SK-N-SH treated with all-trans-retinoic acid at 6 μM for 48 hours (cell line): ENCODE data around the gene CHRNG.

Experiments
- ATAC-seq: fragments of 200-7000 bp; cut with Tn5 transposase; 3 replicates; pipeline ENCODE4 v1.9.1; 2020; ENCODE audit warnings: mild to moderate bottlenecking, moderate library complexity
- ARNTL ChIP-seq: fragments of 450-650 bp; formaldehyde crosslinking; IDR thresholded peaks from 2 replicates; pipeline ENCODE4 v1.5.0; 2020; ENCODE audit warnings: low read depth, mild to moderate bottlenecking, moderate library complexity, borderline replicate concordance
- BACH2 ChIP-seq: fragments of 250-450 bp; sonication (Bioruptor Pico); IDR thresholded peaks from 2 replicates; pipeline ENCODE4 v1.9.0; 2021; ENCODE audit warnings: mild to moderate bottlenecking, borderline replicate concordance
- CREB5 ChIP-seq: fragments of 250-450 bp; sonication (Bioruptor Pico); IDR thresholded peaks from 2 replicates; pipeline ENCODE4 v1.5.1; 2020; ENCODE audit warnings: low read depth, mild to moderate bottlenecking, moderate library complexity
- CSDC2 ChIP-seq: fragments of 250-450 bp; sonication (Bioruptor Pico); IDR thresholded peaks from 2 replicates; pipeline ENCODE4 v1.5.0; 2020; ENCODE audit warnings: mild to moderate bottlenecking, moderate library complexity
- CSRNP3 ChIP-seq: fragments of 250-450 bp; sonication (Bioruptor Pico); IDR thresholded peaks from 2 replicates; pipeline ENCODE4 v1.5.1; 2021; ENCODE audit warnings: mild to moderate bottlenecking, moderate library complexity
- ESRRG ChIP-seq: fragments of 250-450 bp; sonication (Bioruptor Pico); IDR thresholded peaks from 2 replicates; pipeline ENCODE4 v1.6.1; 2021; ENCODE audit warnings: mild to moderate bottlenecking
- GLIS3 ChIP-seq: fragments of 250-450 bp; sonication (Bioruptor Pico); IDR thresholded peaks from 2 replicates; pipeline ENCODE4 v1.5.0; 2020; ENCODE audit warnings: mild to moderate bottlenecking, moderate library complexity
- ISL1 ChIP-seq: fragments of 250-450 bp; sonication (Bioruptor Pico); IDR thresholded peaks from 2 replicates; pipeline ENCODE4 v2.1.2; 2022; ENCODE audit warnings: mild to moderate bottlenecking, moderate library complexity
- OSR1 ChIP-seq: fragments of 250-450 bp; sonication (Bioruptor Pico); IDR thresholded peaks from 2 replicates; pipeline ENCODE4 v1.8.0; 2022; ENCODE audit warnings: moderate library complexity, mild to moderate bottlenecking, inconsistent platforms
- PATZ1 ChIP-seq: fragments of 250-450 bp; sonication (Bioruptor Pico); IDR thresholded peaks from 2 replicates; pipeline ENCODE4 v1.8.0; 2020; ENCODE audit warnings: mild to moderate bottlenecking, moderate library complexity, borderline replicate concordance
- POU6F1 ChIP-seq: fragments of 250-450 bp; sonication (Bioruptor Pico); IDR thresholded peaks from 2 replicates; pipeline ENCODE4 v1.8.0; 2021; ENCODE audit warnings: low read depth, mild to moderate bottlenecking, moderate library complexity, borderline replicate concordance
- PPARA ChIP-seq: fragments of 250-450 bp; sonication (Bioruptor Pico); IDR thresholded peaks from 2 replicates; pipeline ENCODE4 v1.5.0; 2020; ENCODE audit warnings: mild to moderate bottlenecking, borderline replicate concordance
- RARB ChIP-seq: fragments of 250-450 bp; sonication (Bioruptor Pico); IDR thresholded peaks from 2 replicates; pipeline ENCODE4 v1.8.0; 2021; ENCODE audit warnings: mild to moderate bottlenecking, moderate library complexity
- SNAI2 ChIP-seq: fragments of 250-450 bp; sonication (Bioruptor Pico); IDR thresholded peaks from 2 replicates; pipeline ENCODE4 v1.5.0; 2020; ENCODE audit warnings: mild to moderate bottlenecking, moderate library complexity
- TCF4 ChIP-seq: fragments of 250-450 bp; sonication (Bioruptor Pico); IDR thresholded peaks from 2 replicates; pipeline ENCODE4 v1.8.0; 2021; ENCODE audit warnings: mild to moderate bottlenecking, moderate library complexity, borderline replicate concordance
- ZC3H10 ChIP-seq: fragments of 250-450 bp; sonication (Bioruptor Pico); IDR thresholded peaks from 2 replicates; pipeline ENCODE4 v1.5.1; 2021; ENCODE audit warnings: mild to moderate bottlenecking, moderate library complexity
- ZFP3 ChIP-seq: fragments of 250-450 bp; sonication (Bioruptor Pico); IDR thresholded peaks from 2 replicates; pipeline ENCODE4 v1.5.0; 2020; ENCODE audit warnings: mild to moderate bottlenecking, moderate library complexity
- ZFP30 ChIP-seq: fragments of 450-650 bp; formaldehyde crosslinking; IDR thresholded peaks from 2 replicates; pipeline ENCODE4 v1.5.0; 2022; ENCODE audit warnings: mild to moderate bottlenecking, moderate library complexity
- ZNF70 ChIP-seq: fragments of 450-650 bp; formaldehyde crosslinking; IDR thresholded peaks from 2 replicates; pipeline ENCODE4 v1.5.0; 2020; ENCODE audit warnings: mild to moderate bottlenecking, moderate library complexity
- ZNF8 ChIP-seq: fragments of 450-650 bp; formaldehyde crosslinking; IDR thresholded peaks from 2 replicates; pipeline ENCODE4 v1.5.0; 2020; ENCODE audit warnings: mild to moderate bottlenecking, moderate library complexity

The CHRNG gene

GRCh38 chr2:232521098-232521497 is 18.4 kb upstream of the CHRNG start (continued):
- TF ChIP-seq PATZ1 (no peak), TCF4 (no peak), ESRRG (no peak), ZNF70 (CRISPR knock-in tag) (no peak), ISL1 (no peak), POU6F1 (no peak)
- TF ChIP-seq, all 23 proteins: peak for 0

- peak; percentile 74 for ATAC-seq
- TF ChIP-seq GLIS3 (no peak), ZNF8 (CRISPR knock-in tag) (no peak), ZFP30 (CRISPR knock-in tag) (no peak), ZC3H10 (CRISPR knock-in tag) (no peak)
These were observed 17.4 kb upstream of the CHRNG start for GRCh38 chr2:232521959-232522622.

- no peak for ATAC-seq
- TF ChIP-seq ZFP3 (CRISPR knock-in tag) (no peak), TCF4 (no peak), ISL1 (no peak), BACH2 (no peak), RARB (CRISPR knock-in tag) (no peak), OSR1 (CRISPR knock-in tag) (no peak), CSDC2 (CRISPR knock-in tag) (no peak), CSRNP3 (CRISPR knock-in tag) (no peak), SNAI2 (CRISPR knock-in tag) (no peak), CREB5 (CRISPR knock-in tag) (no peak), ZFP30 (CRISPR knock-in tag) (no peak), GLIS3 (no peak), ARNTL (CRISPR knock-in tag) (no peak)
These were observed 16.7 kb upstream of the CHRNG start for GRCh38 chr2:232522623-232523401.

GRCh38 chr2:232523402-232523681 is 16.1 kb upstream of the CHRNG start:
- no peak for TF ChIP-seq CREB5 (CRISPR knock-in tag)
- TF ChIP-seq SNAI2 (CRISPR knock-in tag) = no peak
- TF ChIP-seq BACH2 = no peak
- TF ChIP-seq ZFP3 (CRISPR knock-in tag) = no peak
- TF ChIP-seq ZC3H10 (CRISPR knock-in tag) = no peak
- TF ChIP-seq ZFP30 (CRISPR knock-in tag) = no peak
- no peak for TF ChIP-seq POU6F1
- TF ChIP-seq ARNTL (CRISPR knock-in tag) = no peak
- TF ChIP-seq RARB (CRISPR knock-in tag) = no peak
- TF ChIP-seq PPARA (CRISPR knock-in tag) = no peak
- TF ChIP-seq CSRNP3 (CRISPR knock-in tag) = no peak
- ATAC-seq = peak; percentile 7; the same call in 2 of the 3 replicates
